ENCODE data around the gene VAMP1. TPM values are rescaled to one million over a fixed set of nuclear protein-coding genes. Genes with fewer than 3 reads are reported as not detected.

The VAMP1 gene
- total and polyA plus RNA-seq, 2 donors (not counting 3 experiments of a cell fraction or from before 2014, with no cell fraction given) = 7.0 to 9.0 TPM

GRCh38 chr12:6469092-6469491 lies 1.4 kb downstream of the VAMP1 start:
- Histone ChIP-seq H3K4me1 (ENCODE audit: control insufficient read depth, extremely low read depth, insufficient read depth, low read length) (peaks cover 16% of the 10 kb centered on the region), H3K79me2 (ENCODE audit: control insufficient read depth, insufficient read depth, low read length) (peaks cover 2% of the 10 kb centered on the region), H3K9me3 (replicated peaks; ENCODE audit: control insufficient read depth, insufficient read depth, low read length) (no peaks in the 10 kb centered on the region), H4K20me1 (replicated peaks; ENCODE audit: control insufficient read depth, extremely low read depth, insufficient read depth, low read length) (no peaks in the 10 kb centered on the region), H3K4me3 (replicated peaks in 1 of 3; ENCODE audit: insufficient read depth in 1 of 3, low read depth in 1 of 3, low read length in 3 of 3) (no peak overlapping the region), H3K9ac (replicated peaks; ENCODE audit: extremely low read depth, insufficient read depth, low read length) (no peak overlapping the region), H2AFZ (ENCODE audit: low read depth, low read length) (no peak overlapping the region), H3K27me3 (ENCODE audit: control insufficient read depth in 2 of 2, insufficient read depth in 2 of 2, low read length in 2 of 2) (peaks cover 0 to 2% of the 10 kb centered on the region in 2 experiments), H3K36me3 (ENCODE audit: control insufficient read depth in 2 of 2, extremely low read depth in 1 of 2, insufficient read depth in 2 of 2, low read length in 2 of 2) (peaks cover 0 to 7% of the 10 kb centered on the region in 2 experiments), H3K4me2 (ENCODE audit: insufficient read depth, low read length) (peak overlapping the region; percentile 48), H3K27ac (ENCODE audit: insufficient read depth, low read depth, low read length) (no peak overlapping the region), H3K9me1 (replicated peaks; ENCODE audit: control insufficient read depth, extremely low read depth, insufficient read depth, low read length) (no peaks in the 10 kb centered on the region)
- no peak for TF ChIP-seq POLR2AphosphoS5 (IDR thresholded peaks at IDR 0.05; ENCODE audit: insufficient read depth, low read depth, low read length)
- TF ChIP-seq POLR2A (IDR thresholded peaks at IDR 0.05; ENCODE audit: low read depth, low read length) = no peak
- TF ChIP-seq EZH2 (IDR thresholded peaks at IDR 0.05; ENCODE audit: borderline replicate concordance, low read depth, low read length, severe bottlenecking) = no peak
- TF ChIP-seq JUN (IDR thresholded peaks at IDR 0.05; ENCODE audit: borderline replicate concordance, insufficient read depth, insufficient read length, low read depth) = no peak
- TF ChIP-seq CTCF (IDR thresholded peaks at IDR 0.05; ENCODE audit: extremely low read depth in 1 of 2, insufficient read depth in 1 of 2, low read depth in 1 of 2, low read length in 2 of 2) = no peak
- no peak for TF ChIP-seq MAX (IDR thresholded peaks at IDR 0.05; ENCODE audit: insufficient read depth, insufficient read length)
- no peak for TF ChIP-seq MYC (IDR thresholded peaks at IDR 0.05; ENCODE audit: low read depth, low read length)
- no peak for FAIRE-seq
- ChIA-PET CTCF (interaction anchor here (5.2 kb wide), 1 partner anchor 69 kb away, joined by 33 read pairs; no protein-coding TSS in a partner anchor), POLR2A (interaction anchor here (1.5 to 2.8 kb wide), 3 partner anchors 16 to 146 kb away, joined by 4 to 11 read pairs (median 8); no protein-coding TSS in a partner anchor)
- BruUV-seq (replicated peaks) = no TSS peak
- dilution Hi-C loops (cut with MboI; ENCODE audit: extremely low pct_ligation_motif_present, low sequenced_read_pairs) (no loop called here), intact Hi-C loops (cut with micrococcal nuclease) (loop anchor here (5.0 kb wide), 1 partner anchor 132 kb away; no protein-coding TSS in a partner anchor)
- no peak for DNase-seq (ENCODE audit: low read depth, low spot score)

All from endothelial cell of umbilical vein (primary cell).